GM12878 (cell line): Measurements from ENCODE around the gene SERPINB5. TPM values are rescaled to one million over a fixed set of nuclear protein-coding genes. Genes with fewer than 3 reads are reported as not detected.

Source experiments
- ATAC-seq: fragments of 200-7000 bp; cut with Tn5 transposase; 3 replicates; pipeline ENCODE4 v1.9.1; 2020; ENCODE audit warnings: mild to moderate bottlenecking, moderate library complexity
- BruUV-seq: library from RNA; stranded (reverse); fragments of 400-500 nt; replicated peaks from 2 replicates; lab custom pipeline; 2021; lab: Mats Ljungman, UMichigan
- CTCF ChIA-PET: fragments of 300-600 bp; sonication (Branson Sonifier 250); formaldehyde crosslinking; extraction: SDS; loops from one replicate; lab custom pipeline; 2021; ENCODE audit warnings: inconsistent platforms; lab: Yijun Ruan, JAX
- POLR2A ChIA-PET: fragments of 350-600 bp; formaldehyde crosslinking; extraction: SDS; loops from one replicate; lab custom pipeline; 2021; ENCODE audit warnings: inconsistent platforms; lab: Charles Lee
- RAD21 ChIA-PET: fragments of 300-600 bp; sonication (Branson Sonifier 250); formaldehyde crosslinking; loops from one replicate; lab custom pipeline; 2023; ENCODE audit warnings: antibody characterized with exemption; ENCODE audit not compliant: unreplicated experiment; lab: Charles Lee
- SMC1A ChIA-PET: fragments of 300-600 bp; sonication (Branson Sonifier 250); formaldehyde crosslinking; loops from one replicate; lab custom pipeline; 2023; ENCODE audit not compliant: unreplicated experiment, uncharacterized antibody; lab: Charles Lee
- DNase-seq: peaks from one replicate; pipeline ENCODE4 v3.0.0-alpha.2; 2011; ENCODE audit warnings: low read depth, low spot score
- FAIRE-seq: peaks from 3 replicates; lab custom pipeline; 2011; peaks lifted over from hg19 to GRCh38; lab: Jason Lieb, UNC
- H2AFZ ChIP-seq: 2 replicates; pipeline ENCODE4 v1.6.0; 2011; ENCODE audit warnings: low read depth, low read length, control low read depth; ENCODE audit not compliant: control insufficient read depth
- H3K27ac ChIP-seq: 2 replicates; pipeline ENCODE4 v1.5.1; 2011; ENCODE audit warnings: control low read depth; ENCODE audit not compliant: control insufficient read depth, insufficient read depth
- H3K27me3 ChIP-seq, 2 experiments: replicated peaks in 1 of 2; 2 replicates each; pipeline versions ENCODE4 v1.6.0 to v1.6.1; 2011; ENCODE audit warnings: low read length in 1 of 2; ENCODE audit not compliant: control insufficient read depth in 2 of 2, insufficient read depth in 2 of 2
- H3K36me3 ChIP-seq, 2 experiments: 2 replicates each; pipeline ENCODE4 v1.5.1; 2011; ENCODE audit warnings: low read length in 1 of 2; ENCODE audit not compliant: control insufficient read depth in 2 of 2, insufficient read depth in 2 of 2
- H3K4me1 ChIP-seq: 2 replicates; pipeline ENCODE4 v1.6.1; 2011; ENCODE audit warnings: mild to moderate bottlenecking, low read length, moderate library complexity, mixed read lengths; ENCODE audit not compliant: control insufficient read depth, insufficient read depth
- H3K4me2 ChIP-seq: 2 replicates; pipeline ENCODE4 v1.6.0; 2011; ENCODE audit warnings: control low read depth; ENCODE audit not compliant: control insufficient read depth, insufficient read depth
- H3K4me3 ChIP-seq: fragments of 200-600 bp; sonication (generic); 2 replicates; pipeline ENCODE4 v1.5.1; 2016
- H3K79me2 ChIP-seq: 2 replicates; pipeline ENCODE4 v1.6.0; 2011; ENCODE audit warnings: low read length; ENCODE audit not compliant: control insufficient read depth, insufficient read depth
- H3K9ac ChIP-seq: 2 replicates; pipeline ENCODE4 v1.8.0; 2011; ENCODE audit warnings: low read length, control low read depth, mixed read lengths; ENCODE audit not compliant: control insufficient read depth, insufficient read depth
- H3K9me3 ChIP-seq: replicated peaks from 3 replicates; pipeline ENCODE4 v1.5.1; 2011; ENCODE audit warnings: mild to moderate bottlenecking, low read length; ENCODE audit not compliant: control insufficient read depth, insufficient read depth
- H4K20me1 ChIP-seq: 2 replicates; pipeline ENCODE4 v1.6.0; 2011; ENCODE audit not compliant: control insufficient read depth, insufficient read depth
- BHLHE40 ChIP-seq, 2 experiments: fragments of 450-650 bp in 1 of 2; IDR thresholded peaks; 2 replicates each; pipeline ENCODE4 v1.6.1; 2011 to 2017; ENCODE audit warnings: low read depth in 2 of 2, borderline replicate concordance in 1 of 2, improper control_type of control experiment in 1 of 2, low read length in 1 of 2, mild to moderate bottlenecking in 1 of 2
- DPF2 ChIP-seq: fragments of 450-650 bp; IDR thresholded peaks from 2 replicates; pipeline ENCODE4 v1.6.1; 2017; ENCODE audit warnings: mild to moderate bottlenecking
- EED ChIP-seq: sonication (generic); IDR thresholded peaks from 2 replicates; pipeline ENCODE4 v1.6.1; 2016; ENCODE audit warnings: antibody characterized with exemption, low read depth
- FOS ChIP-seq: IDR thresholded peaks from 3 replicates; pipeline ENCODE4 v1.6.1; 2011; ENCODE audit warnings: borderline replicate concordance; ENCODE audit not compliant: insufficient read length; ENCODE audit errors: extremely low read depth
- IKZF2 ChIP-seq, 2 experiments: fragments of 450-650 bp; IDR thresholded peaks; 2 replicates each; pipeline ENCODE4 v1.6.1; 2017; ENCODE audit warnings: mild to moderate bottlenecking in 2 of 2, moderate library complexity in 2 of 2
- KLF5 ChIP-seq: fragments of 450-650 bp; IDR thresholded peaks from 2 replicates; pipeline ENCODE4 v1.6.1; 2014; ENCODE audit warnings: mild to moderate bottlenecking; ENCODE audit not compliant: partially characterized antibody
- MEF2B ChIP-seq: fragments of 450-650 bp; IDR thresholded peaks from 2 replicates; pipeline ENCODE4 v1.6.1; 2018; ENCODE audit warnings: mild to moderate bottlenecking, moderate library complexity; ENCODE audit not compliant: partially characterized antibody, poor library complexity, severe bottlenecking
- MTA2 ChIP-seq: fragments of 450-650 bp; IDR thresholded peaks from 2 replicates; pipeline ENCODE4 v1.6.1; 2016; ENCODE audit warnings: low read depth, mild to moderate bottlenecking, moderate library complexity
- MTA3 ChIP-seq: IDR thresholded peaks from 2 replicates; pipeline ENCODE4 v1.6.1; 2012; ENCODE audit warnings: low read length, inconsistent platforms, borderline replicate concordance
- NFXL1 ChIP-seq: fragments of 450-650 bp; IDR thresholded peaks from 2 replicates; pipeline ENCODE4 v1.6.1; 2017; ENCODE audit warnings: antibody characterized with exemption, mild to moderate bottlenecking, borderline replicate concordance
- RB1 ChIP-seq: fragments of 450-650 bp; formaldehyde crosslinking; IDR thresholded peaks from 2 replicates; pipeline ENCODE4 v1.6.1; 2017; ENCODE audit warnings: mild to moderate bottlenecking, borderline replicate concordance
- RELA ChIP-seq: fragments of 450-650 bp; IDR thresholded peaks from 2 replicates; pipeline ENCODE4 v1.8.0; 2014; ENCODE audit warnings: borderline replicate concordance; ENCODE audit not compliant: partially characterized antibody
- SREBF1 ChIP-seq: IDR thresholded peaks from 2 replicates; pipeline ENCODE4 v1.6.1; 2012; ENCODE audit warnings: mild to moderate bottlenecking, low read length
- SREBF2 ChIP-seq: IDR thresholded peaks from 2 replicates; pipeline ENCODE4 v1.6.1; 2012; ENCODE audit warnings: mild to moderate bottlenecking, low read length
- ZSCAN29 ChIP-seq: fragments of 450-650 bp; IDR thresholded peaks from 2 replicates; pipeline ENCODE4 v1.6.1; 2017; ENCODE audit warnings: mild to moderate bottlenecking, moderate library complexity
- WGBS: methylation state at CpG from one replicate; pipeline ENCODE4 v1.1.6; 2016; ENCODE audit warnings: low lambda C conversion rate; ENCODE audit not compliant: insufficient replicate concordance, insufficient coverage; ENCODE audit errors: missing lambda C conversion rate; 5-methylcytosine and 5-hydroxymethylcytosine counted together
- in situ Hi-C: fragments of 300-500 bp; cut with MboI; formaldehyde crosslinking; loops from 9 replicates; pipeline ENCODE4 v1.14.3; 2018; ENCODE audit warnings: mixed read lengths
- intact Hi-C: fragments of 100-400 bp; cut with micrococcal nuclease; formaldehyde crosslinking; loops from one replicate; pipeline ENCODE4 v1.14.2; 2022; ENCODE audit not compliant: unreplicated experiment
- polyA plus RNA-seq, 11 experiments: library from polyadenylated mRNA; depleted of rRNA in 4 of 11; unstranded in 6 of 11; stranded (reverse) in 5 of 11; fragments of >200 nt; fragmentation: Nextera tagmentation in 4 of 11; fragmentation: Illumina TruSeq in 1 of 11; extraction: Ambion mirVana in 4 of 11; extraction: Trizol in 1 of 11; gene quantifications; 1 replicate in 1 of 11; 2 replicates in 10 of 11; pipeline versions ENCODE4 v1.2.1 to v1.2.3, GENCODE V29; 2011 to 2016; ENCODE audit warnings: inconsistent platforms in 2 of 11, missing spikeins in 2 of 11, low read depth in 1 of 11
- total RNA-seq, 4 experiments: library from RNA; depleted of rRNA in 3 of 4; stranded (reverse); fragments of >200 nt in 3 of 4; fragmentation: Illumina TruSeq in 1 of 4; extraction: Trizol in 1 of 4; gene quantifications; 2 replicates each; pipeline versions ENCODE4 v1.2.1 to v1.2.3, GENCODE V29; 2013 to 2021
- TF ChIP-seq, protein P1 (sequence below): fragments of 450-650 bp; IDR thresholded peaks from 2 replicates; pipeline ENCODE4 v1.6.1; 2017; ENCODE audit warnings: borderline replicate concordance
- TF ChIP-seq, protein P2 (sequence below): fragments of 450-650 bp; IDR thresholded peaks from 2 replicates; pipeline ENCODE4 v1.6.1; 2016; ENCODE audit warnings: mild to moderate bottlenecking

Gene SERPINB5
- total and polyA plus RNA-seq, 10 of the 15 experiments (the other 5 are each of a cell fraction or from before 2014, with no cell fraction given), result 0.03 to 0.04 TPM; not detected in 8

DNA sequence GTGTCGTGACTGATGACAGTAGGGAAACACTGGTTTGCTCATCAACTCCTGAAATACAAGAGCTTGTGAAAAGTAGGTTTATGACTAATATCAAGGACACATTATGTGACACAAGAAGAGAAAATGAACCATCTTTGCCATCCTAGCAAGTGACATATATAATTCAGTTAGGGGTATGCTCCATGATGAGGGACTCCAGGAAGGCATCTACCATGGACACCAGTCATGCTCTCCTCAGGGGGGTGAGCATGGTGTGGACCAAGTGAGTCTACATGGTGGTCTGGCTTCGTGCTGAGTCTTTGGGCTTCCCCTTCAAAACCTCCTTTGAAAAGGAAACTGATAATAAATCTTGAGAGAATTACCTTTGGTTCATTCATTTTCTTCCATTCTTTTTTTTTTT, 11.7 kb upstream of the SERPINB5 start:
- Histone ChIP-seq H3K4me1 (no peaks in the 10 kb centered on the region), H3K9me3 (no peaks in the 10 kb centered on the region), H3K79me2 (no peaks in the 10 kb centered on the region), H3K4me3 (no peak overlapping the region), H3K9ac (no peak overlapping the region), H3K27ac (no peak overlapping the region), H3K27me3 (peaks cover 0 to 5% of the 10 kb centered on the region in 2 experiments; a peak in 2 of 4 replicates), H4K20me1 (no peaks in the 10 kb centered on the region), H2AFZ (no peak overlapping the region), H3K36me3 (no peaks in the 10 kb centered on the region), H3K4me2 (no peak overlapping the region)
- no TSS peak for BruUV-seq
- ATAC-seq, result no peak
- RAD21 ChIA-PET, result no interaction called here
- no peak for FAIRE-seq
- SMC1A ChIA-PET, result no interaction called here
- TF ChIP-seq RELA, result no peak
- TF ChIP-seq DPF2, result no peak
- TF ChIP-seq, protein P1, sequence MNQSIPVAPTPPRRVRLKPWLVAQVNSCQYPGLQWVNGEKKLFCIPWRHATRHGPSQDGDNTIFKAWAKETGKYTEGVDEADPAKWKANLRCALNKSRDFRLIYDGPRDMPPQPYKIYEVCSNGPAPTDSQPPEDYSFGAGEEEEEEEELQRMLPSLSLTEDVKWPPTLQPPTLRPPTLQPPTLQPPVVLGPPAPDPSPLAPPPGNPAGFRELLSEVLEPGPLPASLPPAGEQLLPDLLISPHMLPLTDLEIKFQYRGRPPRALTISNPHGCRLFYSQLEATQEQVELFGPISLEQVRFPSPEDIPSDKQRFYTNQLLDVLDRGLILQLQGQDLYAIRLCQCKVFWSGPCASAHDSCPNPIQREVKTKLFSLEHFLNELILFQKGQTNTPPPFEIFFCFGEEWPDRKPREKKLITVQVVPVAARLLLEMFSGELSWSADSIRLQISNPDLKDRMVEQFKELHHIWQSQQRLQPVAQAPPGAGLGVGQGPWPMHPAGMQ, result no peak
- no peak for TF ChIP-seq KLF5
- no peak for TF ChIP-seq NFXL1
- TF ChIP-seq IKZF2 (IDR thresholded peaks at IDR 0.05), result no peak
- no peak for TF ChIP-seq SREBF2
- TF ChIP-seq SREBF1, result no peak
- TF ChIP-seq ZSCAN29, result no peak
- TF ChIP-seq MTA3, result no peak
- TF ChIP-seq, protein P2, sequence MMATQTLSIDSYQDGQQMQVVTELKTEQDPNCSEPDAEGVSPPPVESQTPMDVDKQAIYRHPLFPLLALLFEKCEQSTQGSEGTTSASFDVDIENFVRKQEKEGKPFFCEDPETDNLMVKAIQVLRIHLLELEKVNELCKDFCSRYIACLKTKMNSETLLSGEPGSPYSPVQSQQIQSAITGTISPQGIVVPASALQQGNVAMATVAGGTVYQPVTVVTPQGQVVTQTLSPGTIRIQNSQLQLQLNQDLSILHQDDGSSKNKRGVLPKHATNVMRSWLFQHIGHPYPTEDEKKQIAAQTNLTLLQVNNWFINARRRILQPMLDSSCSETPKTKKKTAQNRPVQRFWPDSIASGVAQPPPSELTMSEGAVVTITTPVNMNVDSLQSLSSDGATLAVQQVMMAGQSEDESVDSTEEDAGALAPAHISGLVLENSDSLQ, result no peak
- TF ChIP-seq MTA2, result no peak
- TF ChIP-seq MEF2B, result no peak
- no peak for TF ChIP-seq FOS
- no peak for TF ChIP-seq BHLHE40 (IDR thresholded peaks at IDR 0.05; ENCODE audit: borderline replicate concordance in 1 of 2, low read depth in 2 of 2, low read length in 1 of 2)
- no peak for TF ChIP-seq RB1
- TF ChIP-seq EED, result no peak
- intact Hi-C loops (no loop called here), in situ Hi-C loops (no loop called here)
- POLR2A ChIA-PET, result no interaction called here
- CTCF ChIA-PET, result interaction anchor here (0.7 to 1.2 kb wide), 2 partner anchors 22 to 26 kb away, joined by 4 to 6 read pairs; no protein-coding TSS in a partner anchor
- 7% methylated on average over 2 of the region's 2 CpGs for WGBS
- DNase-seq, result no peak
